Lower leg skin (tissue), 4 donors: Measurements from ENCODE around the gene PPFIBP2. TPM values are rescaled to one million over a fixed set of nuclear protein-coding genes. Genes with fewer than 3 reads are reported as not detected.

Experiments used
- DNase-seq, 2 donors: peaks; one replicate each; pipeline ENCODE4 v3.0.0-alpha.2; 2019; ENCODE audit warnings: low spot score in 2 of 2
- H3K4me3 ChIP-seq: fragments of 200-600 bp; sonication (generic); 2 replicates; pipeline ENCODE4 v1.5.1; 2017; ENCODE audit warnings: mild to moderate bottlenecking, low read depth; ENCODE audit not compliant: poor library complexity, severe bottlenecking
- POLR2A ChIP-seq, 2 donors: fragments of 450-650 bp; IDR thresholded peaks; one replicate each; pipeline ENCODE4 v1.6.1; 2016 to 2017; ENCODE audit warnings: antibody characterized with exemption in 2 of 2, mild to moderate bottlenecking in 1 of 2, moderate library complexity in 1 of 2
- WGBS, 2 donors: methylation state at CpG; one replicate each; pipeline ENCODE4 v1.1.5; 2018; 5-methylcytosine and 5-hydroxymethylcytosine counted together
- intact Hi-C: fragments of 100-400 bp; cut with DNase I; formaldehyde crosslinking; loops from one replicate; pipeline ENCODE4 v1.15.0; 2023; ENCODE audit warnings: low total_unique reads
- total RNA-seq, 4 donors: library from RNA; depleted of rRNA; stranded (reverse); fragments of >200 nt; gene quantifications; one replicate each; pipeline ENCODE4 v1.1.0, GENCODE V29; 2016
- TF ChIP-seq, protein P1 (sequence below), 3 donors: fragments of 450-650 bp; IDR thresholded peaks; one replicate each; pipeline ENCODE4 v1.5.1; 2016; ENCODE audit warnings: antibody characterized with exemption in 3 of 3, mild to moderate bottlenecking in 3 of 3, moderate library complexity in 2 of 3

PPFIBP2 gene
- total RNA-seq, 4 donors from 2014 or later = 56.6 to 87.1 (median 69.5) TPM

- no peak for DNase-seq
- TF ChIP-seq, protein P1, sequence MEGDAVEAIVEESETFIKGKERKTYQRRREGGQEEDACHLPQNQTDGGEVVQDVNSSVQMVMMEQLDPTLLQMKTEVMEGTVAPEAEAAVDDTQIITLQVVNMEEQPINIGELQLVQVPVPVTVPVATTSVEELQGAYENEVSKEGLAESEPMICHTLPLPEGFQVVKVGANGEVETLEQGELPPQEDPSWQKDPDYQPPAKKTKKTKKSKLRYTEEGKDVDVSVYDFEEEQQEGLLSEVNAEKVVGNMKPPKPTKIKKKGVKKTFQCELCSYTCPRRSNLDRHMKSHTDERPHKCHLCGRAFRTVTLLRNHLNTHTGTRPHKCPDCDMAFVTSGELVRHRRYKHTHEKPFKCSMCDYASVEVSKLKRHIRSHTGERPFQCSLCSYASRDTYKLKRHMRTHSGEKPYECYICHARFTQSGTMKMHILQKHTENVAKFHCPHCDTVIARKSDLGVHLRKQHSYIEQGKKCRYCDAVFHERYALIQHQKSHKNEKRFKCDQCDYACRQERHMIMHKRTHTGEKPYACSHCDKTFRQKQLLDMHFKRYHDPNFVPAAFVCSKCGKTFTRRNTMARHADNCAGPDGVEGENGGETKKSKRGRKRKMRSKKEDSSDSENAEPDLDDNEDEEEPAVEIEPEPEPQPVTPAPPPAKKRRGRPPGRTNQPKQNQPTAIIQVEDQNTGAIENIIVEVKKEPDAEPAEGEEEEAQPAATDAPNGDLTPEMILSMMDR (IDR thresholded peaks at IDR 0.05) = no peak
- no peak for TF ChIP-seq POLR2A (IDR thresholded peaks at IDR 0.05)
- intact Hi-C loops = no loop called here
- H3K4me3 ChIP-seq = no peak overlapping the region
- WGBS, 2 donors = 59 to 62% methylated on average over 2 of the region's 2 CpGs
These were observed 72.0 kb downstream of the PPFIBP2 start for GRCh38 chr11:7585816-7586215.

GRCh38 chr11:7586376-7586775 is 72.6 kb downstream of the PPFIBP2 start:
- WGBS, 2 donors = 60 to 68% methylated on average over 2 of the region's 2 CpGs
- TF ChIP-seq POLR2A (IDR thresholded peaks at IDR 0.05) = no peak
- TF ChIP-seq, protein P1 (IDR thresholded peaks at IDR 0.05) = no peak
- no peak overlapping the region for H3K4me3 ChIP-seq
- intact Hi-C loops = no loop called here
- DNase-seq = no peak

DNA sequence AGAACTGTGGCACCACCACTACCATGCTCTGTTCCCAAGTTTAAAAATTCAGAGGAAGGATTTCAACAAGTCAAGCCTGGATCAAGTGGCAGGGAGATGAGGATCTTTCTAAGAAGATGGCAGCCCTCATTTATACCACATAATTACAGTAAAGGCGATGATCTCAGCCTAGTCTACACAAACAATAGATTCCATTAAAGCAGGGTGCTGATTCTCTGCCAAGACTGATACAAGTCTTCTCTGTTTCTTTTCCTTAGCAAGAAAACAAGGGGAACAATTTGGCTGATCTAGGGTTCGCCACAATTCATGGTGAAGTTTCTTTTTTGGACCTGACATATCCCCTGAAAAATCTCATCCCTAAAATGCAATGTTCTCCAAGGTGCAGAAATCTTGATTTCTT is 73.9 kb downstream of the PPFIBP2 start:
- no peak overlapping the region for H3K4me3 ChIP-seq
- TF ChIP-seq, protein P1 (IDR thresholded peaks at IDR 0.05) = no peak
- no peak for TF ChIP-seq POLR2A (IDR thresholded peaks at IDR 0.05)
- DNase-seq = no peak
- intact Hi-C loops = no loop called here
- 80 to 81% methylated on average over 2 of the region's 2 CpGs for WGBS, 2 donors

DNA sequence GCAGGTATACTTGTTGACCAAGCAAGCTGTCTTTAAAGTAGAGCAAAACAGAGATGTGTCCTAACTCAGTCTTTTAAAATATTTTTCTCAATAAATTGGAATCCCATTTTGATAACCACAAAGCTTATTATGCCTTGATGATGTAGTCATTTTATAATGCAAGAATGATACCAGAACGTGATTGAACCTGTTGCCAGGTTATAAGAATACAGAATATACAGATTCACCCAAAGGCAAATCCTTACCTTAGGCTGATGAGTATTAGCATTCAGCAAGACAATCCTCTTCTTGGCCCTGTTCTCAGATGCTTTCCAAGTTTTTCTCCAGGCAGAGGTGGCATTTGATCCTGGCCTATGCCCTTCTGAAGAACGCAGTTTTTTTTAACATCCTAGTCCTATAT is 76.1 kb downstream of the PPFIBP2 start:
- H3K4me3 ChIP-seq = no peak overlapping the region
- TF ChIP-seq, protein P1 (IDR thresholded peaks at IDR 0.05) = no peak
- TF ChIP-seq POLR2A (IDR thresholded peaks at IDR 0.05) = no peak
- no peak for DNase-seq
- intact Hi-C loops = no loop called here
- WGBS, 2 donors = 61 to 64% methylated on average over 2 of the region's 2 CpGs

DNA sequence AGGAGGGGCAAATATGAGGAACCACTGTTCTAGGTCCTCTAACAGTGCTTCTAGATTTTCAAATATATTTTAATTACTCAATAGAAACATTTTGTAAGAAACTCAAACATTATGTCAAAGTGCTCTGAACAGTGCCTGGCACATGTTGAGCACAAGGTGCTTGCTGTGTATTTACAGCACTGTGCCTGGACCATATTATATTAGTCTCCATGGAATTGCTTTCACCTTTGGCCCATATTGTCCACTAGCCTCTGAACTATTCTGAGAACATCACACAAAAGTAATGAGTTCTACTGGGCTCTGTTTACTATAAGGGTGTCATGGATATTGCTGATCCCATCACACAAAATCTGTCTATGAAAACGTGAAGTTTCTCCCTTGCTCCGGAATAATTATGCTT is 76.7 kb downstream of the PPFIBP2 start:
- DNase-seq = no peak
- intact Hi-C loops = no loop called here
- 85 to 92% methylated on average over 2 of the region's 2 CpGs for WGBS, 2 donors
- TF ChIP-seq, protein P1 (IDR thresholded peaks at IDR 0.05) = no peak
- TF ChIP-seq POLR2A (IDR thresholded peaks at IDR 0.05) = no peak
- H3K4me3 ChIP-seq = no peak overlapping the region

DNA sequence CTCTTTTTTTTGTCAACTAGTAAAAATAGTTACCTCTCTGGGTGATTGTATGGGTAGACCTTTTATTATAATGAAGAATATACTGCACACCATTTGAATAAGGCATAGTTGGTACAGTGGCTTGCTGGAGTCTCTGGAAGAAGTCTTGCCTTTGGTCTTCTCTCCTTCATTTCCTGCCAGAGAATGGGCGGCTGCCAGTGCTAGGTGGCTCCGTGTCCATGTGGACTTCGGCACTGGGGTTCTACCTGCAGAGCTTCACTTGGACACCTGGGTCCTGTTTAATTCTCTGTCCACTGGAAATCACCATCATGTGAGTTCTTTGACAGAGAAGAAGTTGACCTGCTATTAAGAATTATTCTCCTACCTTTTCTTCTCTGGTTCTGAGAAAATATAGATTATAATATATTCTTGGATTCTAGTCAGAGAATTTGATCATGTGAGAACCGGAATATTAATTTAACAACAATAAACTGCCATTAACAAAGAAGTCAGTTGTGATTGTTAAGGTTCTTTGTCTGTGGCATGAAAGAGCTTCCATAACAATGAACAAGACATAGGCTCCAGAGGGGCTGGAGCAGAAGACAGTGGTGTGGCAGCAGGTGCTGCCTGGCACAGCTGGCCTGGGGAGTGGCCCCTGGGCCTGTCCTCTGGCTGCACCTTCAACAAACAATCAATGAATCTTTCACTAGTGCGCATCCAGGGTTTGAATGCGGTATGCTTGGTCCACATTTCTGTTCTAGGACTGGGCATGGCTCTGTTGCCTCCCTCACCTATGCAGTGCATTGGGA is 77.5 kb downstream of the PPFIBP2 start:
- TF ChIP-seq, protein P1 (IDR thresholded peaks at IDR 0.05) = no peak
- TF ChIP-seq POLR2A (IDR thresholded peaks at IDR 0.05) = no peak
- DNase-seq = no peak
- intact Hi-C loops = no loop called here
- 86 to 87% methylated on average over 6 of the region's 6 CpGs for WGBS, 2 donors
- no peak overlapping the region for H3K4me3 ChIP-seq
